OCI-LY3 (cell line): ENCODE results near the gene HCK.

Experiments
- H2AFZ ChIP-seq: fragments of 200-600, 300-600 bp; shearing (Covaris generic); 2 replicates; pipeline ENCODE4 v1.6.0; 2014; ENCODE audit warnings: antibody characterized with exemption, low read depth, low read length
- H3K27ac ChIP-seq: fragments of 200-600, 300-600 bp; sonication (generic); 2 replicates; pipeline ENCODE4 v1.5.1; 2014; ENCODE audit warnings: mild to moderate bottlenecking, low read length, moderate library complexity, mixed read lengths
- H3K27me3 ChIP-seq: fragments of 200-600, 300-600 bp; sonication (generic); 2 replicates; pipeline ENCODE4 v1.6.1; 2014; ENCODE audit warnings: low read depth, low read length, mixed read lengths
- H3K36me3 ChIP-seq: fragments of 200-600, 300-600 bp; sonication (generic); replicated peaks from 2 replicates; pipeline ENCODE3; 2014; ENCODE audit warnings: low read depth, low read length, mixed read lengths
- H3K4me1 ChIP-seq: fragments of 300-600, 200-600 bp; sonication (generic); 2 replicates; pipeline ENCODE4 v1.6.1; 2014; ENCODE audit warnings: low read length, mixed read lengths
- H3K4me2 ChIP-seq: fragments of 200-600, 300-600 bp; sonication (generic); 2 replicates; pipeline ENCODE4 v1.6.1; 2014; ENCODE audit warnings: low read length, mixed read lengths
- H3K4me3 ChIP-seq: fragments of 300-600, 200-600 bp; sonication (generic); 2 replicates; pipeline ENCODE4 v1.5.1; 2014; ENCODE audit warnings: antibody characterized with exemption, mild to moderate bottlenecking, low read length, moderate library complexity
- H3K79me2 ChIP-seq: fragments of 300-600, 200-600 bp; shearing (Covaris generic); 2 replicates; pipeline ENCODE4 v1.6.1; 2014; ENCODE audit warnings: mild to moderate bottlenecking, low read length, mixed read lengths
- H3K9ac ChIP-seq: fragments of 300-600, 200-600 bp; shearing (Covaris generic); 2 replicates; pipeline ENCODE4 v1.6.0; 2014; ENCODE audit warnings: mild to moderate bottlenecking, low read length, moderate library complexity
- H3K9me3 ChIP-seq: fragments of 200-600, 300-600 bp; shearing (Covaris generic); 2 replicates; pipeline ENCODE4 v1.6.1; 2014; ENCODE audit warnings: low read length, mixed read lengths; ENCODE audit not compliant: insufficient read depth
- H4K20me1 ChIP-seq: fragments of 200-600, 300-600 bp; sonication (generic); 2 replicates; pipeline ENCODE4 v1.6.1; 2016; ENCODE audit warnings: low read length, mixed read lengths; ENCODE audit not compliant: insufficient read depth
- EZH2phosphoT487 ChIP-seq: fragments of 200-600 bp; shearing (Covaris generic); IDR thresholded peaks from 2 replicates; pipeline ENCODE4 v1.6.1; 2018; ENCODE audit warnings: antibody characterized with exemption, mixed run types, low read depth
- TF ChIP-seq, protein P1 (sequence below): fragments of 200-600, 300-600 bp; sonication (generic); IDR thresholded peaks from 2 replicates; pipeline ENCODE4 v1.5.1; 2014; ENCODE audit warnings: antibody characterized with exemption, low read length, low read depth

The HCK gene

DNA sequence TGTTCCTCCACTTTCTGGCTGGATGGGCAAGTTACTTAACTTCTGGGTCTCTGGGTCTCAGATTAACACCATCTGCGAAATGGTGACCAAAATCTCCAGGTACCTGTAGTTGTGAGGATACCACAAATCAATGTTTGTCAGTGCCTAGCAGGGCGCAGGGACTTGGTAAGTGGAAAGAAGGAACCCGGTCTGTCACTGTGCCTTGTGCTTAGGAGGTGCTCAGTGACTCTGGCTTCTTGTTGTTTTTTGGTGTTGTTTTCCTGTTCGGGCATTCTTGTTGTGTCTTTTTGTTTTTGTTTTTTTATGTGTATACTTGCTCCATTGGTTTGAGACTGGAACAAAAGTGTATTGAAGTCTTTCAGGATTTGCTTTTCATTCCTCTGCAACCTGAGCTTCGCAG lies 75.3 kb downstream of the HCK start:
- Histone ChIP-seq H3K27me3 (no peaks in the 10 kb centered on the region), H3K4me2 (no peak overlapping the region), H3K4me1 (peaks cover 2% of the 10 kb centered on the region; the same call in 1 of the 2 replicates), H3K9ac (no peak overlapping the region), H3K79me2 (peaks cover 69% of the 10 kb centered on the region), H2AFZ (no peak overlapping the region), H3K27ac (no peak overlapping the region), H3K9me3 (no peaks in the 10 kb centered on the region), H3K36me3 (peaks cover 32% of the 10 kb centered on the region), H4K20me1 (peaks cover 54% of the 10 kb centered on the region), H3K4me3 (no peak overlapping the region)
- no peak for TF ChIP-seq EZH2phosphoT487
- TF ChIP-seq, protein P1, sequence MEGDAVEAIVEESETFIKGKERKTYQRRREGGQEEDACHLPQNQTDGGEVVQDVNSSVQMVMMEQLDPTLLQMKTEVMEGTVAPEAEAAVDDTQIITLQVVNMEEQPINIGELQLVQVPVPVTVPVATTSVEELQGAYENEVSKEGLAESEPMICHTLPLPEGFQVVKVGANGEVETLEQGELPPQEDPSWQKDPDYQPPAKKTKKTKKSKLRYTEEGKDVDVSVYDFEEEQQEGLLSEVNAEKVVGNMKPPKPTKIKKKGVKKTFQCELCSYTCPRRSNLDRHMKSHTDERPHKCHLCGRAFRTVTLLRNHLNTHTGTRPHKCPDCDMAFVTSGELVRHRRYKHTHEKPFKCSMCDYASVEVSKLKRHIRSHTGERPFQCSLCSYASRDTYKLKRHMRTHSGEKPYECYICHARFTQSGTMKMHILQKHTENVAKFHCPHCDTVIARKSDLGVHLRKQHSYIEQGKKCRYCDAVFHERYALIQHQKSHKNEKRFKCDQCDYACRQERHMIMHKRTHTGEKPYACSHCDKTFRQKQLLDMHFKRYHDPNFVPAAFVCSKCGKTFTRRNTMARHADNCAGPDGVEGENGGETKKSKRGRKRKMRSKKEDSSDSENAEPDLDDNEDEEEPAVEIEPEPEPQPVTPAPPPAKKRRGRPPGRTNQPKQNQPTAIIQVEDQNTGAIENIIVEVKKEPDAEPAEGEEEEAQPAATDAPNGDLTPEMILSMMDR = no peak

DNA sequence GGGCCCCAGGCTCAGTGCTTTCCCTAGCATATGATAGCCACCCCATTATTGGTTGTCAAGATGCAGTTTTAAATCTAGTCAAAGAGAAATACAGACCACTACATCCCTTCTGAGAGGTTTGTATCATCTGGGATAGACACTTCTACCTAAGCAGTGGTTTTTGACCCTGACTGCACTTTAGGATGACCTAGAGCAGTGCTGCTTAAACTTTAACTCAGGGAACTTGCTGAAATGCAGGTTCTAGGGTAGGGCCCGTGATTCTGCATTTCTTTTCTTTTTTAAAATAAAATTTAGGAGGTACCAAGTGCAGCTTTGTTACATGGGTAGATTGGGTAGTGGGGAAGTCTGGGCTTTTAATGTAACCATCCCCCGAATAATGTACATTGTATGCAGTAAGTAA lies 76.1 kb downstream of the HCK start:
- H4K20me1 ChIP-seq = peaks cover 60% of the 10 kb centered on the region
- no peak overlapping the region for H3K4me2 ChIP-seq

DNA sequence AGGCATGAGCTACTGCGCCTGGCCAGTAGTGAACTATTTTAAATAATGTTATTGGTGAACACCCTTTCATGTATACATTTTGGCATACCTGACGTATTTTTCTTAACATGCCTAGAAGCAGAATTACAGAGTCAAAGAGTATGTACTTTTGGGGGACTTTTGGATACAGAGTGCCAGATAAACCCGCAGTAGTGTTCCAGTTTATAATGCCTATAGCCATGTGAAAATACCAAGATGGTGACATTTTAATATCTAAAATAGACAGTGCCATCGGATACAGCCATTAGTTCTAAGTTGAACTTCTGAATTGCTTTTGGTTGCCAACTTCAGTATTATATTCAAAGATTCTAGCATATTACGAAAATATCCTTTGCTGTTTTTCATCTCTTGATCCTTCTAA lies 77.8 kb downstream of the HCK start:
- Histone ChIP-seq H2AFZ (no peak overlapping the region), H3K27me3 (no peaks in the 10 kb centered on the region), H3K4me1 (peaks cover 13% of the 10 kb centered on the region), H4K20me1 (peaks cover 57% of the 10 kb centered on the region), H3K79me2 (peaks cover 73% of the 10 kb centered on the region), H3K9ac (no peak overlapping the region), H3K36me3 (peaks cover 38% of the 10 kb centered on the region), H3K9me3 (no peaks in the 10 kb centered on the region), H3K4me3 (no peak overlapping the region), H3K4me2 (no peak overlapping the region), H3K27ac (no peak overlapping the region)
- no peak for TF ChIP-seq EZH2phosphoT487
- TF ChIP-seq, protein P1 = no peak

More for the DNA sequence above, 76.1 kb downstream of the HCK start:
- peaks cover 10% of the 10 kb centered on the region for H3K4me1 ChIP-seq
- H3K79me2 ChIP-seq = peaks cover 75% of the 10 kb centered on the region
- no peaks in the 10 kb centered on the region for H3K9me3 ChIP-seq
- no peak overlapping the region for H3K27ac ChIP-seq
- no peaks in the 10 kb centered on the region for H3K27me3 ChIP-seq
- TF ChIP-seq, protein P1 = no peak
- no peak for TF ChIP-seq EZH2phosphoT487
- no peak overlapping the region for H3K9ac ChIP-seq
- peaks cover 37% of the 10 kb centered on the region for H3K36me3 ChIP-seq
- H3K4me3 ChIP-seq = no peak overlapping the region
- H2AFZ ChIP-seq = no peak overlapping the region

DNA sequence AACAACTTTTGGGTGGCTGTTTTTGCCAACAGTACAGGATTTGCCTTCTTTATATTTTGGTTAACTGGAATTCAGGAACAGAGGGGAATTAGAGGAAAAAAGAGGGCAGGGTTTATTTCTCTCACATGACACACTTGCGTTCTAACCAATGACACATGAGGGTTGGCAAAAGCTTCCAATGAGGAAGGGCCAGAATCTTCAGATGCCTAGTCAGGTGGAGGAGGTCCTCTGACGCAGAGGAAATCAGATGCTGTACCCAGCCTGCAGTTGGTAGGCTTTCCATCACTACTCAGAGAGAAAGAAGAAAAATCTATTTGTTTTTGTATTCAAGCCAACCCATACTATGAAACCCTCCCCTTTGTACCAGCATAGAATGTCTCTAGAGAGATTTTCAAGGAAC lies 78.3 kb downstream of the HCK start:
- H3K4me2 ChIP-seq = no peak overlapping the region
- H3K79me2 ChIP-seq = peaks cover 68% of the 10 kb centered on the region
- peaks cover 36% of the 10 kb centered on the region for H3K36me3 ChIP-seq
- H3K27me3 ChIP-seq = no peaks in the 10 kb centered on the region
- peaks cover 13% of the 10 kb centered on the region for H3K4me1 ChIP-seq
- no peak overlapping the region for H3K27ac ChIP-seq
- H3K4me3 ChIP-seq = no peak overlapping the region
- H3K9ac ChIP-seq = no peak overlapping the region
- peaks cover 52% of the 10 kb centered on the region for H4K20me1 ChIP-seq
- no peak for TF ChIP-seq EZH2phosphoT487
- TF ChIP-seq, protein P1 = no peak
- H3K9me3 ChIP-seq = no peaks in the 10 kb centered on the region
- H2AFZ ChIP-seq = no peak overlapping the region
